Testis (tissue), 3 donors: ENCODE results near the gene VENTX. TPM values are rescaled to one million over a fixed set of nuclear protein-coding genes. Genes with fewer than 3 reads are reported as not detected.
"Not testable (repeated sequence)": the region's sequence is repeated elsewhere in the genome, so short reads cannot be mapped to it uniquely, and the experiment has no call there.

Source experiments
- DNase-seq: peaks from one replicate; pipeline ENCODE4 v3.0.0-alpha.2; 2019
- H3K27ac ChIP-seq, 2 donors: fragments of 200-600 bp; sonication (generic); one replicate each; pipeline ENCODE4 v1.5.1; 2019
- H3K27me3 ChIP-seq: fragments of 200-600 bp; sonication (generic); one replicate; pipeline ENCODE4 v1.5.1; 2019
- H3K36me3 ChIP-seq: fragments of 200-600 bp; sonication (generic); one replicate; pipeline ENCODE4 v1.5.1; 2017; ENCODE audit warnings: low read depth; ENCODE audit errors: missing control alignments
- H3K4me1 ChIP-seq: fragments of 200-600 bp; sonication (generic); one replicate; pipeline ENCODE4 v1.5.1; 2019
- H3K4me3 ChIP-seq, 2 donors: fragments of 200-600 bp; sonication (generic); one replicate each; pipeline ENCODE4 v1.5.1; 2017 to 2019
- H3K9me3 ChIP-seq: fragments of 200-600 bp; sonication (generic); one replicate; pipeline ENCODE4 v1.5.1; 2017
- CTCF ChIP-seq, 3 experiments: fragments of 450-650 bp in 2 of 3; fragments of 200-600 bp in 1 of 3; sonication (generic) in 1 of 3; IDR thresholded peaks; one replicate each; pipeline ENCODE4 v1.5.1; 2016 to 2019; ENCODE audit warnings: antibody characterized with exemption in 3 of 3, mild to moderate bottlenecking in 2 of 3, moderate library complexity in 1 of 3
- POLR2A ChIP-seq: fragments of 450-650 bp; IDR thresholded peaks from one replicate; pipeline ENCODE4 v1.6.1; 2017; ENCODE audit warnings: antibody characterized with exemption, mild to moderate bottlenecking, moderate library complexity
- WGBS, 2 donors: methylation state at CpG; one replicate each; pipeline ENCODE4 v1.1.5; 2018; 5-methylcytosine and 5-hydroxymethylcytosine counted together
- intact Hi-C: fragments of 100-400 bp; cut with DNase I; formaldehyde crosslinking; loops from one replicate; pipeline ENCODE4 v1.15.1; 2023; ENCODE audit warnings: low total_unique reads
- polyA plus RNA-seq: library from polyadenylated mRNA; stranded (reverse); fragments of 350-450 nt; fragmentation: Illumina TruSeq; extraction: RNeasy Lipid Tissue Mini Kit (QIAGEN cat#74804); gene quantifications from one replicate; pipeline ENCODE4 v1.2.3, GENCODE V29; 2014; ENCODE audit warnings: low read depth, low replicate concordance; ENCODE audit not compliant: insufficient read depth
- total RNA-seq, 2 donors: library from RNA; depleted of rRNA; stranded (reverse); fragments of >200 nt; gene quantifications; one replicate each; pipeline ENCODE4 v1.2.3, GENCODE V29; 2016

Gene VENTX
- total and polyA plus RNA-seq, 3 donors from 2014 or later = 1.5 to 3.5 (median 2.2) TPM

- Histone ChIP-seq H3K9me3 (no peaks in the 10 kb centered on the region), H3K4me1 (peaks cover 3% of the 10 kb centered on the region), H3K36me3 (no peaks in the 10 kb centered on the region), H3K27ac (no peak overlapping the region), H3K4me3 (no peak overlapping the region), H3K27me3 (no peaks in the 10 kb centered on the region)
- TF ChIP-seq CTCF (IDR thresholded peaks at IDR 0.05) (no peak), POLR2A (no peak)
- no peak for DNase-seq
- WGBS, 2 donors = 63 to 78% methylated on average over 11 of the region's 11 CpGs
- intact Hi-C loops = no loop called here
Measured at GRCh38 chr10:133231946-133232574, 5.6 kb upstream of the VENTX start.

GRCh38 chr10:133234796-133235195, 2.9 kb upstream of the VENTX start:
- WGBS, 2 donors = 75 to 76% methylated on average over 7 to 9 of the region's 10 CpGs
- H3K4me1 ChIP-seq, H3K27me3 ChIP-seq, intact Hi-C loops, H3K4me3 ChIP-seq, DNase-seq, H3K27ac ChIP-seq, H3K9me3 ChIP-seq, H3K36me3 ChIP-seq: not testable (repeated sequence)

- no peak overlapping the region for H3K4me3 ChIP-seq
- H3K9me3 ChIP-seq = no peaks in the 10 kb centered on the region
- H3K4me1 ChIP-seq = peaks cover 6% of the 10 kb centered on the region
- H3K36me3 ChIP-seq = no peaks in the 10 kb centered on the region
- peak overlapping the region in 1 of 2 donors; percentile 41 for H3K27ac ChIP-seq
- no peak for DNase-seq
- H3K27me3 ChIP-seq = no peaks in the 10 kb centered on the region
- WGBS, 2 donors = 10 to 28% methylated on average over 3 to 21 of the region's 48 CpGs
- TF ChIP-seq POLR2A (no peak), CTCF (IDR thresholded peaks at IDR 0.05) (no peak)
- intact Hi-C loops = no loop called here
Measured at GRCh38 chr10:133235265-133235855, 2.3 kb upstream of the VENTX start.

- WGBS, 2 donors = 19 to 22% methylated on average over 4 to 17 of the region's 18 CpGs
- Histone ChIP-seq H3K4me1 (peaks cover 6% of the 10 kb centered on the region), H3K4me3 (peak overlapping the region; percentile 26 to 49), H3K36me3 (no peaks in the 10 kb centered on the region), H3K9me3 (no peaks in the 10 kb centered on the region), H3K27me3 (no peaks in the 10 kb centered on the region), H3K27ac (peak overlapping the region in 1 of 2 donors; percentile 0)
- TF ChIP-seq POLR2A = no peak
- TF ChIP-seq CTCF (IDR thresholded peaks at IDR 0.05) = no peak
- intact Hi-C loops = no loop called here
- no peak for DNase-seq
Measured at GRCh38 chr10:133235932-133236331, 1.7 kb upstream of the VENTX start.

- H3K27ac ChIP-seq = peak overlapping the region in 1 of 2 donors; percentile 0
Measured at GRCh38 chr10:133236401-133237240, 1.0 kb upstream of the VENTX start.

More at GRCh38 chr10:133236401-133237240, 1.0 kb upstream of the VENTX start:
- intact Hi-C loops = no loop called here
- TF ChIP-seq POLR2A (no peak), CTCF (IDR thresholded peaks at IDR 0.05) (no peak)
- Histone ChIP-seq H3K9me3 (no peaks in the 10 kb centered on the region), H3K4me1 (peaks cover 6% of the 10 kb centered on the region), H3K27me3 (no peaks in the 10 kb centered on the region), H3K36me3 (no peaks in the 10 kb centered on the region), H3K4me3 (peak overlapping the region; percentile 26 to 49)
- WGBS, 2 donors = 1% methylated on average over 19 of the region's 103 CpGs; no CpG with 5 or more reads in 1 of the 2 donors
- DNase-seq = no peak
